NCI-H69 (cell line): ENCODE measurements around the gene KCTD8.

Source experiments
- DNase-seq: peaks from one replicate; lab custom pipeline; 2025; lab: John Stamatoyannopoulos, UW

Gene KCTD8

DNA sequence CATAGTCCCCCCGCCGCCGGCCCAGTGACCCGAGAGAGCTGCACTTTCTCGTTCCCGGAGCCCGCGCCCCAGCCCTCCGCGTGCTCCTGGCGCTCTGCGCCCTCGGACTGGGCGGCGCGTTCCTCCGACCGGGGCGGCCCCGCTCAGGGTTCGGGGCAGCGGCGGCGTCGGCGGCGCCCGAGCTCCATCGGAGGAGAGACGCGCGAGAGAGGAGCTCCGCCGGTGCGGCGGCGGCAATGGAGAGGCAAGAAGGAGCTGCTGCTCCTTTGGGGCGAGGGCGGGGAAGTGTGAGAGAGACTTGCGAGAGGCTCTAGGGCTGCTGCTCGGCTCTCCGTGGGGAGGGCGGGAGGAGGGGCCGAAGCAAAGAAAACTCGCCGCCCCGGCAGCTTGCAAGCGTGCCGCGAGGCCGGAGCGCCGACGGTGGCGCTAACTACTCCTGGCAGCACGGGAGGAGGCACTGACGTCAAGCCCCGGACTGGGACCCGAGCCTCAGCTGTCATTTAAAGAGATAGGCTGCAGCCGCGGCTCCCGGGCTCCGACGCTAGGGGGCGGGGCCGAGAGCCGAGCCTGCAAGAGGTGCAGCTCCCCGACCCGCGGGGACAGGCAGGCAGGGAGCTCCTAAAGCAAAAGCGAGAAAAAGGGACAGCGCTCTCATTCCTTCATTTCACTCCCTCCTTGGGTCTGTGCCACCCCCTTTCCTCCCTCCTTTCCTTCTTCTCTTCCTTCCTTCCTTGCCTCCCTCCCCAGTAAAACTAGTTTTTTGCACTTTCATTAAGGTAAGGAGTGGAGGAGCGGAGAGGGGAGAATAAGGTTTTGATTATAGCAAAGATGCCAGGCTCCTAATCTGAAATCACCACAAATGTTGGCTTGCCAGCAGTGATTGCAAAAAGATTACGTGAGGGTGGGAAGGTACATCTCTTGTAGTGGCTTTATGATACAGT is at the start of gene KCTD8:
Gene KCTD8, minus strand, starts transcription at position 289 of the 941 bp plus-strand sequence.
- DNase-seq: peak; percentile 85

DNA sequence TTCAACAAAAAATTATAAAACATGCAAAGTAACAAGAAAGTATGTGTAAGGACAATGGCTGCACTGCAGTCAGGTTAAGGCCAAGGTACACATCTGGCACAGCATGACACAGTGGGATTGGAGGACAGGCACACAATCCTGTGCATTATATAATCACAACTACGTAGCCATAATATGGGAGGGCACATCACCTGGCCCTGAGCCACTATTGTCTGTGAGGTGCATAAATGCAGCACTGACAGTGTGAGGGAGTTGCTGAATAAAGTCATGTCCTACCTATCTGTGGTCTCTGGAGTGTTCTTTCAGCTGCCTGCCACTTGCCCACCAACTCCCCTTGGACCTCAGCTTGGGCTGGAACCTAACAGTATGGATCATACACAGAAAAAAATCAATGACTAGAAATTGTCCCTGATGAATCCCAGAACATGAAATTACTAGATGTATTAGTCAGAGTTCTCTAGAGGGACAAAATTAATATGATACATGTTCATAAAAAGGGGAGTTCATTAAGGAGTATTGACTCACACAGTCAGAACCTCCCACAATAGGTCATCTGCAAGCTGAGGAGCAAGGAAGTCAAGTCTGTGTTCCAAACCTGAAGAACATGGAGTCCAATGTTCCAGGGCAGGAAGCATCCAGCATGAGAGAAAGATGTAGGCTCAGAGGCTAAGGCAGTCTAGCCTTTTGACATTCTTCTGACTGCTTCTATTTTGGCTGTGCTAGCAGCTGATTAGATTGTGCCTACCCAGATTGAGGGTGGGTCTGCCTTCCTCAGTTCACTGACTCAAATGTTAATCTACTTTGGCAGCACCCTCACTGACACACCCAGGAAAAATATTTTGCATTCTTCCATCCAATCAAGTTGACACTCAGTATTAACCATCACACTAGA is 46.4 kb upstream of the KCTD8 start:
- no peak for DNase-seq

DNA sequence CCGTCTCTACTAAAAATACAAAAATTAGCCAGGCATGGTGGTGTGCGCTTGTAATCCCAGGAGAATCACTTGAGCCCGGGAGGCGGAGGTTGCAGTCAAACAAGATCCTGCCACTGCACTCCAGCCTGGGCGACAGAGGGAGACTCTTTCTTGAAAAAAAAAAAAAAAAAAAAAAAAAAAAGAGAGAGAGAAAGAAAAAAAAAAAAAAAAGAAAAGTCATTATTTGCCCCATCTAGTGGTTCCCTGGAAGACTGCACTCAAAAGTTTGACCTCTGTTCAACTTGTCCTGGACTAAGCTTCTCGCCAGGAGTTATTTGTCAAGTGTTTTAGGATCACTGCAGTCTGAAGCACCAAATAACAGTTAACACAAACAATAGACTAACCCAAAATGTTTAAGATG is 45.3 kb upstream of the KCTD8 start:
- no peak for DNase-seq

DNA sequence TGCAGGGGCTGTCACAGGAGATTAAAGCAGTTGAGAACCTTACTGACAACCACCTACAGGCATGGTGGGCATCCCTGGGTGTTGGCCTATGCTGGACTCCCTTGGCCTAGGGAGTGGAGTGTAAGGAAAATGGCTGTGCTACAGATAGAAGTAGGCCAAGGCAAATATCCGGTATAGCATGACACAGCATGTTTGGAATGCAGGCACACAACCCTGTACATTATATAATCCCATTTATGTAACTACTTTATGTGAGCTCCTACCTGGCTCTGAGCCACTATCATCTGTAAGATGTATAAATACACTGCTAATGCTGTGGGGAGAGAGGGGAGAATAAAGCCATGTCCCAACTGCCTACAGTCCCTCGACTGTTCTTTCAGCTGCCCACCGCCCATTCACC is 38.7 kb upstream of the KCTD8 start:
- no peak for DNase-seq

DNA sequence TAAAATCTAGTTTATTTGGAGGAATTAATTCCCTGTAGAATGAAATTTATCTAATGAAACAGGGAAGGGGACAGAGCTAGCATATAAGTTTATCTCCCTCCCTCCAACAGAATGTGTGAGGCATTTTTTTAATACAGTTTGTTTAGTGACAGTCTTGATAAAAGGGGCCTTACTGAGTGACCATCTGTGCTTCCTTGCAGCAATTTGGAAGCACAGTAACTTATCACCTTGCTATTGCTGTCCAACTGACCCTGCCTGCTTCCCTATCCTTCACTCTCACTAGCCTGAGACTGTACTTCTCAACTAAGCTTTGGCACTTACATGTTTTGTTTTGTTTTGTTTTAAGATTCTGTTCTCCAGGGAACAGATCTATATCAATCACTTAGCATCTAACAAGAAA is 31.1 kb upstream of the KCTD8 start:
- DNase-seq: no peak

DNA sequence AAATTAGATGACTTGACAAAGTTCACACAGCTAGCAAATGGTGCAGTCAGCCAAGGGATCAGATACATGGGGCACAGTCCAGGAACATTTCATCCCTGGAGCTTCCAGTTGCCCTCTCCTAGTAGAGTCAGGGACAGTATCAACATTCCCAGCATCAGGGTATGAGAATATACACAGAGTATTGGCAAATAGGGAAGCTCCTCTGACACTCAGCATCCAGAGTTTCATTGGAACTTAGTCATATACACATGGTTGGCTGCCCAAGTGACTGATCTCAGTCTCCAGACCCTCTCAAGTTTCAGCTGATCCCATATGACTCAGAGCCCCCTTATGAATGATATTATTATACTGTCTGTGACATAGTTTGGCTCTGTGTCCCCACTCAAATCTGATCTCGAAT is 13.7 kb upstream of the KCTD8 start:
- no peak for DNase-seq

DNA sequence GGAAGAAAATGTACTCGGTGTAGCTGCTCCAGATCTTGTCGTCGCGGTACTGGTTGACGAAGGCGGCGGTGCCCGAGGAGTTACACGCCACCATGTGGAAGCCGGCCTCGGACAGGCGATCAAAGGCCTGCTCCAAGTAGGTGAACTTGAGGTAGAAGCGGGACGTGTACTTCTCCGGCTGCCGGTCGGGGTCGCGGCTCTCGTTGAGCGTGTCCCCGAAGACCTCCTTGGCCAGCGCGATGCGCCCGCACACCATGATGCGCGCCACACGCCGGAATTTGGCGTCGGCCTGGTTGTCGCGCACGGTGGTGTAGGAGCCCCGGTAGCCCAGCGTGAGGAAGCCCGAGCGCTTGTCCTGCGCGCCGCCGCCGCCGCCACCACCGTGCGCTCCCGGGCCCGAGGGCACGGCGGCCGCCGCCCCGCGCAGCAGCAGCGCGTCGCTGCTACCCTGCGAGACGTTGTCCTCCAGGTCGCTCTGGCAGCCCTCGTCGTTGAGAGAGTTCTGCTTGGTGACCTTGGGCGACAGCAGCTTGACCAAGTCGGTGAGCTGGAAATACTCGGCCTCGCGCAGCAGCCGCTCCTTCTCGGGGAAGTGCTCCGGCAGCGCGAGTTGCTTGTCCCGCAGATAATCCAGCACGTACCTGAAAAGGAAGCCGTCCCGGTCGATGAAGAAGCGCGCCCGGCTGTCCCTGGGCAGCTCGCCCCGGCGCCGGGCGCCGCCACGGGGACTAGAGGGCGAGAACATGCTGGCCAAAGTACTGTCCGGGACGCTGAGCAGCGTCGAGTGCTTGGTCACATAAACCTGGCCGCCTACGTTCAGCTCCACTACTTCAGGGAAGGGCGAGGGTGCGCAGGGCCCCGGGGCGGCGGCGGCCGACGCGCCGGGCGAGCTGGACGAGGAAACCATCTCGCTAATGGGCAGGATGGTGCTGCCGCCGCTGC is 775 bp downstream of the KCTD8 start:
- peak; percentile 30 for DNase-seq

DNA sequence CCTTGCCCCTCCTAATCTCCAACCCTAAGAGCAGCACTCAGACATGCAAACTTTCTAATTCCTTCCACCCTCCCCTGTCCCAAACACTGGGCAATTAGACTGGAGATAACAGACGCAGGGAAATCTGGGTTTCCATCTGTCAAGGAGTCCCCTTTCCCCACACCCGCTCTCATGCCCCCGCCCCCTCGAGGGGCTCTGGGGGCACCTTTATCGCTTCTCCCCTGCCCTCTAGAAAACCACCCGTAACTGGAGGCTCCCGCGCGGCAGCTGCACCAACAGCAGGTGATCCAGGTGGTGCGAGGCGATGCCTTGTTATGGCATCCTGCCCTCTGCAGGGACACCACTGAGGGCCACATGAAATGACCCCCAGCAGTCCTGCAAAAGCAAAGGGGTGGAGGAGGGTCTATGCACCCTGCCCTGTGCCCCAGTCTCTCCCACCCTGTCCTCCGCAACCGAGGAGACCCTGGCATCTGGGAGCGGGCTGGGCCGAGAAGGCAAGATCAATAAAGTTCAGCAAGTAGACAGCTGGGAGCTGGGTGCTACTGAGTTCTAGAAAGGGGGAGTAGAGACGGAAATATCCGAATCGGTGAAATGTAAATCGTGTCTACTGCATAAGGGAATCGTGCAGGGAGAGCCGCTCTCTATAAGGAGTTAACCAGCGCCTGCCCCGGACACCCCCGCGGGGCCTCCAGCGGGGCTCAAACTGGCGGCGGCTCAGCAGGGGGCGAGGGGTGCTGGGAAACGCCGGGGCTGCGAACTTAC is 1.6 kb downstream of the KCTD8 start:
- DNase-seq: peak; percentile 17

DNA sequence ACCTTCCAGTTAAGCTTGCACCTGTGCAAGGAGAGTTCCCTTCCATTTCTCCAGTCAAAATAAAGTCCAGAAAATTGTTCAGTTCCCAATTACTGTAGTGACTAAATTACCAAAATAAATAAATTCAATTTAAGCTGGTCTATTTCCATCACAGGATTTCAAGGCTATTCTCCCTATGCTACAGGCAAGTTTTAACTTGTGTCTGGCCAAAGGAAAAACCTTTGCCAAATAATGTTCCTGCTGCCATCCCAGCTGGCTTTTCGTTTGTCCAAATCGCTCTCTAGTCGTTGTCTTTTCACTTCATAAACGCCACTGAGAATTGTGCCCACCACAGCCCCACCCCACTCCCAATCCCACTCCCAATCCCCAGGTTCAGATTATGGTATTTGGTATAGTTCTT is 2.4 kb downstream of the KCTD8 start:
- DNase-seq: no peak

DNA sequence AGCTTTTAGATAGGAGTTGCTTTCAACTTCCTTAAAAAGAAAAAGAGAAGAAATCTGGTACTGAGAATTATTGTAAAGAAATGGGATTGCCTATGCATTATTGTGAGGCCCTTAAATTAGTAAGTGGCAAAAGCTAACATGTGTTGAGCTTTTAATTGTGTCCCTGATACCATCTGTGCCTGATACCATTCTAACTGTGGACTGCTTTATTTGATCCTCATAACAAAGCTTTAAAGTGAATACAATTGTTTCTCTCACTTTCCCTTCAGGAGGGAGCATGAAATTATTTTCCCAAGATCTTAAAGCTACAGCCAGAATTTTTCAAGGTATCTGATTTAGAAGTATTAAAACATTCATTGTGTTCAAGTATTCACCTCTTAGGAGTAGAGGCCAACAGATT is 9.9 kb downstream of the KCTD8 start:
- DNase-seq: no peak

DNA sequence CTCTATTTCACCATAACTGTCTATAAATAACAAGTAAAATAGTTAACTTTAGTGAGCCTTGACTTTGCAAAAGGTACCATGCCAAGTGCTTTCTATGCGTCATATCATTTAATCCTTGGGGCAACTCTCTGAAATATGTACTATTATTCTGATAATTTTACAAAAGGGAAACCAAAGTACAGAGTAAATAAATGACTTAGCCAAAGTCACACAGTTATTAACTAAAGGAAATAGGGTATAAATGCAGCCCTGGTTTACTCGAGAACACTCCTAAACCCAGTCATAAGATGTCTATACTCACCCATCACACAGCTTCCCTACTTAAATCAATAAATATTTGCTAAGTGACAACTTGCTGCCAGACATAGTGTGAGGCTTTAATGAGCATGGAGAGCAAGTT is 14.4 kb downstream of the KCTD8 start:
- DNase-seq: no peak

DNA sequence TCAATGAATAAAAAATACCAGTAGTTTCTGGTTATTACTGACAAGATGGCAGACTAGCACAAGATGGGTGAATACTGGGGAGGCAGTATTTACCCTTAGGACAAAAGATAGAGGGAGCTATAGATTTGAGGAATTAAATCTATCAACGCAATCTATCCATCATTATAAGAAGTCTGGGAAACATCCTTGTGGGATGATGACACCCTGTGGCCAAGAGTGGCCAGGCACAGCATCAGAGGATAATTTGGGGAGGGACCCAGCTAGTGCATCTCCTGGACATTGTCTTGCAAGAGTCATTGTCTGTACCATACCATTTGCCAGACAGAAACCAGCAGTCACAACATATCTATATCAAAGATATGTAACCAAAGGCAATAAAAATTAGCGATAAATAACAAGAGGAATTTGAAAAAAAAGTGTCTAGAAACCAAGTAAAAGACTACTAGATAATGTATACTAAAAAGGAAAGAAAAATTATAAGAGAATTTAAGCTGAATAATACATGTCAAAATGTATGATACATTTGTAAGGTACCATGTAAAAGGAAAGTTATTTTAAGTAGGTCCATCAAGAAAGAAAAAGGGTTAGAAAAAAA is 22.9 kb downstream of the KCTD8 start:
- peak; percentile 24 for DNase-seq

DNA sequence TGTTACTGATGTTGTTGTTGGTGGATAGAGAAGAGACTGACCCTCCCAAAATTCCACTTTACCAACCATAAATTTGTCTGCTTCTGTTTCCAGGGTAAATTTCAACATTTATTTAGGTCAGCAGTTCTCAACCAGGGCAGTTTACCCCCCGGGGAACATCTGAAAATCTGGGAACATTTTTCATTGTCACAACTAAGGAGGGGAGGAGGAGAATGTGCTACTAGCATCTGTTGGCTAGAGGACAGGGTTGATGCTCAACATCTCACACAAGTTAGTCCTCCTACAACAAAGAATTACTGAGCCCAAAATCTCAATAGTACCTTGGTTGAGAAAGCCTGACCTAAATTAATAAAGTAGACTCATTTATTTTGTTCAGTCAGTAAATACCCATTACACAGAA is 25.7 kb downstream of the KCTD8 start:
- no peak for DNase-seq

DNA sequence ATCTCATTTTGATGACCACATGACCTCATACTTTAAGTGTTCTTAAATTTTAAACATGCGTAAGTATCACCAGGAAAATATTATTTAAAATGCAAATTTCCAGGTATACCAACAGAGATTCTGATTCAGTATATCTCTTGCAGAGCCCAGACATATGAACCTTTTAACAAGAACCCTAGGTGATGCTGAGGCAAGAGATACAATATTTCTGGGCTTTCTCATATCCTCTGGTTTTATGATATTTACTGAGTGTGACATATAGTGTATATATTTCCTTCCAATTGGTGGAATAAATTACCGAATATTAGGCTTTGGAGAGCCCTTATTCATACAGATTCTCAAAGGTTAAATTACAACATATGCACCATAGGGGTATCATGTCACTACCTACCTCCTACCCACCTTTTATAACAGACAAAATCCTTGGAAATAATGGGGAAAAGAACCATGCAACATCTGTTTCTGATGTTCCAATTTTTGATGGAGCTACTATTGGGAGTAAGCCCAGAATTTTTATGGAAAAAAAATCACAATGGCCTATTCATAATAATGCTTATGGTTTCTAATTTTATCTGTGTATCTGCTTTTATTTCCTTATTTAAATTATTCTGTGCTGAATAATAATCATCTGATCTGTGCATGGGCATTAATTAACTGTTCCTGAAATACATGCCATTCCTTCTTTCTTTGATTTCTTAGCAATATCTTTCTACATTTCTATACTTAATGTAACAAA is 27.1 kb downstream of the KCTD8 start:
- DNase-seq: no peak

DNA sequence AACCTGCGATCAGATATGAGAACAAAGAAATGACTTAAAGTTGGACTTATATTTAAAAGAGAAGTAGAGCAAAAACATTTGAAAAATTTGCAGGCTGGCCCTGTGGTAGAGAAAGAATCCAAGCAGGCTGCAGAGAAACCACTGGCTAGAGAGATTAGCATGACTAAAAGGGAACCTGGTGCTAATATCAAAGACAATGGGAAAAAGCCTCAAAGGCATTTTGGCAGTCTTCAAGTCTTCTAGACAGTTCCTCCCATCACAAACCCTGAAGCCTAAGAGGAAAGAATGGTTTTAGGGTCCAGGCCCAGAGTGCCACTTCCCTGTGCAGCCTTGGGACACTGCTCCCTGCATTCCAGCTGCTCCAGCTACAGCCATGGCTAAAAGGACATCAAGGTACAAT is 33.4 kb downstream of the KCTD8 start:
- DNase-seq: no peak

DNA sequence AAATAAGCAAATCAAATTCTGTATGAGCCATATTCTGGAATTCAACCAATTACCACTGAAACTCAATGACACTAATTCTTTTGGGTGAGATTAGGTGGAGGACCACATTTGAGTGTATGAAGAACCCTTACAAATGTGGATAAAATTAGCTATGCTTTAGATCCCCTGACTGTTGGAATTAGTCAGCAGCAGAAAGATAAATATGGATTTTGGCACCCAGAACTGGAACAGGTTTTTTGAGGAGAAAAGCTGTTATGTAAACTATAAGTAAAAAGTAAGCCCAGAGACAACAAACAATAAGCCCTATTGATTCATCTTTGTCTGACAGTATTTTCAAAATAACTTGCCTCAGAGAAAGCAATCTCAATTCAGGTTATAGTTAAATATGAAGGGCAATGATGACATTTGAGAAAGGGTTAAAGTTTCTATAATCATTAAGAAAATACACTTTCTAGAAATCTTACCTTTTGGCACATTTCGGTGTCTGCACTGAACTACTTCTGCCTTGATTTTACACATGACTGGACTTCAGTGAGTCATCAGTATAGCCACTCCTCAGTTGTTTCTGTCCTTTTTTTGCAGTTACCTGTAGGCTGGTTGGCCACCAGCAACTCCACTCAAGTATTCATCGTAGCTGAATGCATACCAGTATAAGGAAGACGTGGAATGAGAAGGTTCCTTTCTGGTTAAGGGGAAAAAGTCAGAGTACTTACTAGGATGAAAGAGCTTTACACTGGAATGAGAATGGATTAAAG is 80.0 kb downstream of the KCTD8 start:
- no peak for DNase-seq

DNA sequence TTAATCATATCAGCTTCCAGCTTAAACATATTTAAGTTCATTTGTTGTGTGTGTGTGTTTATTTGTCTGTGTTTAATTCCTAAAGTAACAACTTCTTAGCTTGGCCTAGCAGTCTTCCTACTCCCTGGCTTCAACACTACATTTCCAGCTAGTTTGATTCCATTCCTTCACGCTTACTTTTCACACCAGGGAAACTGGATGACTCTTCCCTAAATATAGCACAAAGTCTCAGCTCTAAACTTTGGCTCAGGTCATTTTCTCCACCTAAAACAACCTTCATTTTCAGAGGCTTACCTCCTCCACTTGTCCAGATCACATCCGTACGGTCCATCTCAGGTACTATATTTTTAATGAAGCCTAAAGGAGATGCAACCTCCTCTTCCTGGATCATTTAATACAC is 94.4 kb downstream of the KCTD8 start:
- DNase-seq: no peak

DNA sequence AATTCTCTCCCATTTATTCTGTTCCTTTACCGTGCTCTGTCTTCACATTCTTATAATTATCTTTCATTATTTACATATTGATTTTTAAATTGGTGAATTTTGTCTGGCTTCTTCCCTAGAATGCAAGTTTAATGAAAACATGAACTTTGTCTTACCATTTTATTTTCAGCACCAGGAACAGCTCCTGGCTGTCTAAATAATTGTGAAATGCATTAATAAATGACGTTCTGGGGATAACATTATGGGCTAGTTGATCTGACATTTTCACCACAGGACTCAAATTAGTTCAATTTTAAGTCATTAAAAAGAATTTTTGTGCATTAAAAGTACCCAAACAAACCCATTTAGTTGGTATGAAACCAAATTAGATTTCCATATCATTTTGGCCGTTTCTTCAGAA is 97.5 kb downstream of the KCTD8 start:
- no peak for DNase-seq

DNA sequence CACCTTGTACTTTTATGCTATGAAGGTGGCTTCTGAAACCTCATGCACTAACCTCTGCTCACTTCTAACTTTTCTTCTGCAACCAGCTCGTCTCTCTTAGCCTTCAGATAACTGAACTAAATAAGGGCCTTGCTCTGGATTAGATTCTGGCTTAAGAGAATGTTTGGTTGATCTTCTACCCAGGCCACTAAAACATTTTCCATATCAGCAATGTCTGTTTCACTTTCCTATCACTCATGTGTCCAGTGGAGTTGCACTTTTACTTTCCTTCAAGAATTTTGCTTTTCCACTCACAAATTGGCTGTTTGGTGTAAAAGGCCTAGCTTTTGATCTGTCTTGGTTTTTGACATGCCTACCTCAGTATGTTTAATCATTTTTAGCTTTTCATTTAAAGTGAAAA is 105.8 kb downstream of the KCTD8 start:
- DNase-seq: no peak
